Fibroblast of lung (primary cell): Measurements from ENCODE around the gene GSTA5.

Experiments used
- EZH2 ChIP-seq: IDR thresholded peaks from 2 replicates; pipeline ENCODE4 v1.5.1; 2012; ENCODE audit warnings: low read length, control low read depth, mild to moderate bottlenecking; ENCODE audit errors: missing control alignments
- TF ChIP-seq, protein P1 (sequence below), 2 donors: IDR thresholded peaks in 1 of 2; conservative IDR thresholded peaks in 1 of 2; 1 replicate in 1 of 2; 2 replicates in 1 of 2; pipeline ENCODE4 v1.5.1; 2011 to 2012; ENCODE audit warnings: low read length in 2 of 2, control low read depth in 1 of 2, inconsistent platforms in 1 of 2, low read depth in 1 of 2, mild to moderate bottlenecking in 1 of 2

DNA sequence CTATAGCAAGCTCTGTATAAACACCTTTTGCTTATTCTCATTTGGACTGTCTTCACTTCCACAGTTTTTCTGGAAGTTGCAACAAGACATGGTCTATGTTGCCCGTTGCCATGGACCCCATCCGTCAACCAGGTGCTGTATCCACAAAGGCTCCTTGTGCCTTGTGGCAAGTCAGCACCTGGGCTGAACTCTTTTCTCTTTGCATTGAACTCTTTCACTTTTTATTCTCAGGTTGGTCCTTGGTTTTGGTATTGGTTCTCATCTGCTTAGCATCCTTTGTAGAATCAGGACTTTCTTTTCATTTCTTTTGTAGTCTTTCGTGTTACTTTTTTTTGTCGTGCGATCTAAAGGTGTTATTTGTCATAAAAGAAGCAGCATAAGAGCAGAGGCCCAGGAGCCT, 32.0 kb downstream of the GSTA5 start:
- TF ChIP-seq, protein P1, sequence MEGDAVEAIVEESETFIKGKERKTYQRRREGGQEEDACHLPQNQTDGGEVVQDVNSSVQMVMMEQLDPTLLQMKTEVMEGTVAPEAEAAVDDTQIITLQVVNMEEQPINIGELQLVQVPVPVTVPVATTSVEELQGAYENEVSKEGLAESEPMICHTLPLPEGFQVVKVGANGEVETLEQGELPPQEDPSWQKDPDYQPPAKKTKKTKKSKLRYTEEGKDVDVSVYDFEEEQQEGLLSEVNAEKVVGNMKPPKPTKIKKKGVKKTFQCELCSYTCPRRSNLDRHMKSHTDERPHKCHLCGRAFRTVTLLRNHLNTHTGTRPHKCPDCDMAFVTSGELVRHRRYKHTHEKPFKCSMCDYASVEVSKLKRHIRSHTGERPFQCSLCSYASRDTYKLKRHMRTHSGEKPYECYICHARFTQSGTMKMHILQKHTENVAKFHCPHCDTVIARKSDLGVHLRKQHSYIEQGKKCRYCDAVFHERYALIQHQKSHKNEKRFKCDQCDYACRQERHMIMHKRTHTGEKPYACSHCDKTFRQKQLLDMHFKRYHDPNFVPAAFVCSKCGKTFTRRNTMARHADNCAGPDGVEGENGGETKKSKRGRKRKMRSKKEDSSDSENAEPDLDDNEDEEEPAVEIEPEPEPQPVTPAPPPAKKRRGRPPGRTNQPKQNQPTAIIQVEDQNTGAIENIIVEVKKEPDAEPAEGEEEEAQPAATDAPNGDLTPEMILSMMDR (conservative IDR thresholded peaks at IDR 0.05 in 1 of 2, IDR thresholded peaks at IDR 0.05 in 1 of 2; ENCODE audit: low read depth in 1 of 2, low read length in 2 of 2), result no peak
- no peak for TF ChIP-seq EZH2
